Endothelial cell of umbilical vein (primary cell): Measurements from ENCODE around the gene TNFRSF4. TPM values are rescaled to one million over a fixed set of nuclear protein-coding genes. Genes with fewer than 3 reads are reported as not detected.

Experiments used
- BruUV-seq: library from RNA; stranded (reverse); fragments of 400-500 nt; replicated peaks from 2 replicates; lab custom pipeline; 2021; lab: Mats Ljungman, UMichigan
- CTCF ChIA-PET: fragments of 300-600, 350-600 bp; sonication (Branson Sonifier 250); formaldehyde crosslinking; loops from one replicate; lab custom pipeline; 2021; ENCODE audit warnings: antibody characterized with exemption, inconsistent platforms; lab: Charles Lee
- POLR2A ChIA-PET: fragments of 300-600, 350-600 bp; sonication (Branson Sonifier 250); formaldehyde crosslinking; loops from one replicate; lab custom pipeline; 2021; ENCODE audit warnings: antibody characterized with exemption, inconsistent platforms; lab: Charles Lee
- DNase-seq: peaks from one replicate; pipeline ENCODE4 v3.0.0-alpha.2; 2011; ENCODE audit warnings: low read depth, low spot score
- FAIRE-seq: peaks from 2 replicates; lab custom pipeline; 2011; peaks lifted over from hg19 to GRCh38; lab: Jason Lieb, UNC
- H2AFZ ChIP-seq: 2 replicates; pipeline ENCODE4 v1.6.0; 2012; ENCODE audit warnings: low read depth, low read length, control low read depth, inconsistent platforms
- H3K27ac ChIP-seq: 2 replicates; pipeline ENCODE4 v1.5.1; 2011; ENCODE audit warnings: low read depth, mild to moderate bottlenecking, control low read depth, low read length, moderate library complexity; ENCODE audit not compliant: insufficient read depth
- H3K27me3 ChIP-seq, 2 experiments: 2 replicates each; pipeline versions ENCODE4 v1.6.0 to v1.6.1; 2011; ENCODE audit warnings: low read length in 2 of 2, mixed read lengths in 1 of 2; ENCODE audit not compliant: control insufficient read depth in 2 of 2, insufficient read depth in 2 of 2
- H3K36me3 ChIP-seq, 2 experiments: 2 replicates in 1 of 2; 3 replicates in 1 of 2; pipeline ENCODE4 v1.5.1; 2011; ENCODE audit warnings: low read length in 2 of 2, mild to moderate bottlenecking in 1 of 2, moderate library complexity in 1 of 2; ENCODE audit not compliant: control insufficient read depth in 2 of 2, insufficient read depth in 2 of 2; ENCODE audit errors: extremely low read depth in 1 of 2
- H3K4me1 ChIP-seq: 3 replicates; pipeline ENCODE4 v1.5.1; 2011; ENCODE audit warnings: mild to moderate bottlenecking, low read length; ENCODE audit not compliant: control insufficient read depth, insufficient read depth; ENCODE audit errors: extremely low read depth
- H3K4me2 ChIP-seq: 2 replicates; pipeline ENCODE4 v1.6.1; 2011; ENCODE audit warnings: low read length, control low read depth, mixed read lengths; ENCODE audit not compliant: insufficient read depth
- H3K4me3 ChIP-seq, 3 experiments: fragments of 200-600 bp in 1 of 3; sonication (generic), shearing (Covaris generic) in 1 of 3; replicated peaks in 1 of 3; 2 replicates each; pipeline ENCODE4 v1.5.1; 2011 to 2016; ENCODE audit warnings: control low read depth in 3 of 3, low read length in 3 of 3, mild to moderate bottlenecking in 2 of 3, inconsistent platforms in 1 of 3, low read depth in 1 of 3, moderate library complexity in 1 of 3; ENCODE audit not compliant: insufficient read depth in 1 of 3
- H3K79me2 ChIP-seq: 2 replicates; pipeline ENCODE4 v1.6.0; 2012; ENCODE audit warnings: low read length, inconsistent platforms; ENCODE audit not compliant: control insufficient read depth, insufficient read depth
- H3K9ac ChIP-seq: replicated peaks from 2 replicates; pipeline ENCODE3; 2011; ENCODE audit warnings: low read length, control low read depth; ENCODE audit not compliant: insufficient read depth; ENCODE audit errors: extremely low read depth
- H3K9me1 ChIP-seq: replicated peaks from 3 replicates; pipeline ENCODE4 v1.6.0; 2011; ENCODE audit warnings: mild to moderate bottlenecking, low read length; ENCODE audit not compliant: control insufficient read depth, insufficient read depth; ENCODE audit errors: extremely low read depth
- H3K9me3 ChIP-seq: replicated peaks from 2 replicates; pipeline ENCODE4 v1.5.1; 2012; ENCODE audit warnings: low read length, inconsistent platforms; ENCODE audit not compliant: control insufficient read depth, insufficient read depth
- H4K20me1 ChIP-seq: replicated peaks from 2 replicates; pipeline ENCODE3; 2011; ENCODE audit warnings: mild to moderate bottlenecking, low read length; ENCODE audit not compliant: control insufficient read depth, insufficient read depth; ENCODE audit errors: extremely low read depth
- CTCF ChIP-seq, 2 donors: IDR thresholded peaks; 1 replicate in 1 of 2; 2 replicates in 1 of 2; pipeline ENCODE4 v1.5.1; 2011; ENCODE audit warnings: low read length in 2 of 2, mild to moderate bottlenecking in 2 of 2, moderate library complexity in 2 of 2, control low read depth in 1 of 2, inconsistent platforms in 1 of 2, low read depth in 1 of 2; ENCODE audit not compliant: insufficient read depth in 1 of 2; ENCODE audit errors: extremely low read depth in 1 of 2
- EZH2 ChIP-seq: IDR thresholded peaks from 2 replicates; pipeline ENCODE4 v1.6.1; 2012; ENCODE audit warnings: borderline replicate concordance, low read depth, mild to moderate bottlenecking, moderate library complexity, low read length, inconsistent platforms; ENCODE audit not compliant: severe bottlenecking
- FOS ChIP-seq: IDR thresholded peaks from 2 replicates; pipeline ENCODE4 v1.6.1; 2011; ENCODE audit warnings: mild to moderate bottlenecking, low read length, moderate library complexity, borderline replicate concordance; ENCODE audit not compliant: insufficient read depth
- GATA2 ChIP-seq: IDR thresholded peaks from 2 replicates; pipeline ENCODE4 v1.7.0; 2011; ENCODE audit warnings: low read depth, mild to moderate bottlenecking, moderate library complexity, mixed read lengths, low read length; ENCODE audit not compliant: insufficient read length, insufficient read depth
- JUN ChIP-seq: IDR thresholded peaks from 2 replicates; pipeline ENCODE4 v1.6.1; 2011; ENCODE audit warnings: borderline replicate concordance, low read depth; ENCODE audit not compliant: insufficient read length, insufficient read depth
- MAX ChIP-seq: IDR thresholded peaks from 2 replicates; pipeline ENCODE4 v1.6.1; 2011; ENCODE audit not compliant: insufficient read depth, insufficient read length
- MYC ChIP-seq: IDR thresholded peaks from one replicate; pipeline ENCODE4 v1.6.1; 2011; ENCODE audit warnings: mild to moderate bottlenecking, low read depth, low read length
- POLR2A ChIP-seq: IDR thresholded peaks from 2 replicates; pipeline ENCODE4 v1.6.1; 2012; ENCODE audit warnings: low read depth, mild to moderate bottlenecking, control low read depth, low read length
- POLR2AphosphoS5 ChIP-seq: IDR thresholded peaks from 2 replicates; pipeline ENCODE4 v1.6.1; 2012; ENCODE audit warnings: low read depth, mild to moderate bottlenecking, control low read depth, low read length, moderate library complexity; ENCODE audit not compliant: insufficient read depth
- dilution Hi-C: fragments of 300-500 bp; cut with MboI; formaldehyde crosslinking; loops from one replicate; pipeline ENCODE4 v1.15.0; 2019; ENCODE audit warnings: low sequenced_read_pairs; ENCODE audit not compliant: extremely low pct_ligation_motif_present
- intact Hi-C: fragments of 100-400 bp; cut with micrococcal nuclease; formaldehyde crosslinking; loops from one replicate; pipeline ENCODE4 v1.10.0; 2022
- polyA plus RNA-seq, 4 experiments: library from polyadenylated mRNA; depleted of rRNA in 3 of 4; stranded (reverse) in 3 of 4; unstranded in 1 of 4; fragments of >200 nt; gene quantifications; 2 replicates each; pipeline versions ENCODE4 v1.2.1 to v1.2.3, GENCODE V29; 2011 to 2012; ENCODE audit warnings: missing spikeins in 1 of 4
- total RNA-seq: library from RNA; stranded (reverse); gene quantifications from 2 replicates; pipeline ENCODE4 v1.2.3, GENCODE V29; 2021

Gene TNFRSF4
- total and polyA plus RNA-seq, 2 donors (not counting 3 experiments of a cell fraction or from before 2014, with no cell fraction given): 0.55 to 1.5 TPM

- BruUV-seq: no TSS peak
- POLR2A ChIA-PET: no interaction called here
Observed at GRCh38 chr1:1244192-1244811, 30.3 kb upstream of the TNFRSF4 start.

More at GRCh38 chr1:1244192-1244811, 30.3 kb upstream of the TNFRSF4 start:
- Histone ChIP-seq H2AFZ (no peak overlapping the region), H3K27ac (no peak overlapping the region), H3K9me1 (no peaks in the 10 kb centered on the region), H3K9ac (no peak overlapping the region), H3K4me1 (no peaks in the 10 kb centered on the region), H3K9me3 (no peaks in the 10 kb centered on the region), H4K20me1 (no peaks in the 10 kb centered on the region), H3K79me2 (no peaks in the 10 kb centered on the region), H3K4me3 (no peak overlapping the region), H3K4me2 (no peak overlapping the region), H3K36me3 (no peaks in the 10 kb centered on the region), H3K27me3 (peaks cover 10 to 14% of the 10 kb centered on the region in 2 experiments)
- TF ChIP-seq MYC (no peak), JUN (no peak), CTCF (IDR thresholded peaks at IDR 0.05; ENCODE audit: extremely low read depth in 1 of 2, insufficient read depth in 1 of 2, low read depth in 1 of 2, low read length in 2 of 2) (no peak), FOS (no peak), GATA2 (no peak), POLR2AphosphoS5 (no peak), EZH2 (no peak), MAX (no peak), POLR2A (no peak)
- CTCF ChIA-PET: no interaction called here
- intact Hi-C loops: no loop called here
- dilution Hi-C loops: no loop called here
- no peak for DNase-seq
- FAIRE-seq: no peak
